ENCODE results near the gene MYCBP2. TPM values are rescaled to one million over a fixed set of nuclear protein-coding genes. Genes with fewer than 3 reads are reported as not detected.
A peak's percentile ranks its signal among the peaks of the same experiment; 100 is the strongest.
"Not testable (repeated sequence)": the region's sequence is repeated elsewhere in the genome, so short reads cannot be mapped to it uniquely, and the experiment has no call there.

The MYCBP2 gene
- total RNA-seq, 3 donors from 2014 or later = 179 to 282 (median 181) TPM

- intact Hi-C loops (cut with DNase I; ENCODE audit: low total_unique reads) = no loop called here
- TF ChIP-seq POLR2A (IDR thresholded peaks at IDR 0.05) (no peak), POLR2AphosphoS5 (IDR thresholded peaks at IDR 0.05) (no peak), CTCF (IDR thresholded peaks at IDR 0.05) (no peak)
- no peaks in the 10 kb centered on the region for H3K9me3 ChIP-seq
- DNase-seq (ENCODE audit: low spot score in 2 of 2) = no peak
- no peaks in the 10 kb centered on the region for H3K36me3 ChIP-seq
- H3K4me3 ChIP-seq = no peak overlapping the region
- peak overlapping the region; percentile 8 to 52 for H3K27ac ChIP-seq
- peaks cover 0 to 11% of the 10 kb centered on the region in 2 donors for H3K4me1 ChIP-seq
- no peaks in the 10 kb centered on the region for H3K27me3 ChIP-seq
These were observed 309.8 kb downstream of the MYCBP2 start for GRCh38 chr13:77016888-77017623.

GRCh38 chr13:77016251-77016812 is 310.6 kb downstream of the MYCBP2 start:
- H3K27me3 ChIP-seq = no peaks in the 10 kb centered on the region
- no peak overlapping the region for H3K4me3 ChIP-seq
- no peaks in the 10 kb centered on the region for H3K36me3 ChIP-seq
- peaks cover 0 to 11% of the 10 kb centered on the region in 2 donors for H3K4me1 ChIP-seq
- no peak for DNase-seq (ENCODE audit: low spot score in 2 of 2)
- no peaks in the 10 kb centered on the region for H3K9me3 ChIP-seq
- intact Hi-C loops (cut with DNase I; ENCODE audit: low total_unique reads) = no loop called here
- no peak for TF ChIP-seq POLR2A (IDR thresholded peaks at IDR 0.05)
- TF ChIP-seq CTCF (IDR thresholded peaks at IDR 0.05) = no peak
- no peak for TF ChIP-seq POLR2AphosphoS5 (IDR thresholded peaks at IDR 0.05)
- H3K27ac ChIP-seq = peak overlapping the region; percentile 8 to 60

GRCh38 chr13:77014906-77015685 is 311.8 kb downstream of the MYCBP2 start:
- Histone ChIP-seq H3K36me3 (no peaks in the 10 kb centered on the region), H3K27ac (no peak overlapping the region)

GRCh38 chr13:77013853-77014542 is 312.9 kb downstream of the MYCBP2 start:
- H3K27ac ChIP-seq = no peak overlapping the region
- no peak overlapping the region for H3K4me3 ChIP-seq
- DNase-seq (ENCODE audit: low spot score in 2 of 2) = no peak
- peaks cover 0 to 4% of the 10 kb centered on the region in 2 donors for H3K4me1 ChIP-seq
- H3K9me3 ChIP-seq = no peaks in the 10 kb centered on the region
- H3K36me3 ChIP-seq = no peaks in the 10 kb centered on the region
- no peaks in the 10 kb centered on the region for H3K27me3 ChIP-seq
- intact Hi-C loops (cut with DNase I; ENCODE audit: low total_unique reads) = no loop called here
- TF ChIP-seq CTCF (IDR thresholded peaks at IDR 0.05) (no peak), POLR2AphosphoS5 (IDR thresholded peaks at IDR 0.05) (no peak), POLR2A (IDR thresholded peaks at IDR 0.05) (no peak)

More at GRCh38 chr13:77014906-77015685, 311.8 kb downstream of the MYCBP2 start:
- H3K4me3 ChIP-seq = no peak overlapping the region
- no peaks in the 10 kb centered on the region for H3K9me3 ChIP-seq
- peaks cover 0 to 8% of the 10 kb centered on the region in 2 donors for H3K4me1 ChIP-seq
- intact Hi-C loops (cut with DNase I; ENCODE audit: low total_unique reads) = no loop called here
- no peak for DNase-seq (ENCODE audit: low spot score in 2 of 2)
- H3K27me3 ChIP-seq = no peaks in the 10 kb centered on the region
- TF ChIP-seq POLR2A (IDR thresholded peaks at IDR 0.05) (no peak), CTCF (IDR thresholded peaks at IDR 0.05) (no peak), POLR2AphosphoS5 (IDR thresholded peaks at IDR 0.05) (no peak)

- H3K36me3 ChIP-seq; intact Hi-C loops (cut with DNase I; ENCODE audit: low total_unique reads); H3K4me3 ChIP-seq; H3K9me3 ChIP-seq; DNase-seq (ENCODE audit: low spot score in 2 of 2); H3K4me1 ChIP-seq; H3K27ac ChIP-seq; H3K27me3 ChIP-seq: not testable (repeated sequence)
These were observed 317.2 kb downstream of the MYCBP2 start for GRCh38 chr13:77009719-77010118.
